T-helper 1 cell (primary cell): Measurements from ENCODE around the gene SLC35F3.

Source experiments
- DNase-seq, 5 donors: peaks; one replicate each; pipeline ENCODE4 v3.0.0-alpha.2; 2012 to 2020

The SLC35F3 gene

GRCh38 chr1:233912909-233913308 lies 8.4 kb downstream of the SLC35F3 start:
- no peak for DNase-seq

DNA sequence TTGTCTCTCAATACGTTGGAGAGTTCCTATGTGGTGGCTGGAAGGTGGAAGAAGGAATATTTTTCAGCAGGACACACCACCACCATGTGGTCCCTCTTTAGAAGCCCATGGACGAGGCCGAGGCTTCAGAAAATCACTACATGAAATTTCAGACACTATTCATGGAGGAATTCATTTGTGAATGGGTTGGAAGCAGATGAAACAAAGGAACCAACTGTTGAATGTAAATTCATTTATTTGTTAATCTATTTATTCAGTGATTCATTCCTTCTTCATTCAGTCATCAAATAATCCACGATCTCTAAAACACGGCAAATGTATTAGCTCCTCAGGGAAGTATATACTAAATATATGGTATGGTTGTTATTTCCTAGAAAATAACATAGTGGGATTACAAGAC lies 12.2 kb downstream of the SLC35F3 start:
- DNase-seq: no peak

DNA sequence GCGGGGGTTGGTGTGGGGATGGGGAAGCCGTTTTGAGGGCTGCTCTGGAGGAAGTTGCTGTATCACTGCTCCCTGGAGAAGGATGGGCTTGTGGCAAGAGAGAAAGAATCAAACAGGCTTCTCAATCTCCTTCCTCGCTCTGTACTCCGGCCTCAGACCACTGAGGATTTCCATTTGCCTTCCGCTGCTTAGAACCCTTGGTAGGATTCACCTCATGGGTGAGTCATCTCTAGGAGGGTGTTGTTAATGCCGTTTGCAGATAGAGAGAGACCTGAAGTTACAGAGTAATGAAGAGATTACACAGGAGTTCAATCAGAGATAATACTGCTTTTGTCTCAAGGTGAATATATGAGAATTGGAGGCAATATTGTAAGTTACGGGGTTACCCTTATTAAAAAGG lies 15.3 kb downstream of the SLC35F3 start:
- no peak for DNase-seq

DNA sequence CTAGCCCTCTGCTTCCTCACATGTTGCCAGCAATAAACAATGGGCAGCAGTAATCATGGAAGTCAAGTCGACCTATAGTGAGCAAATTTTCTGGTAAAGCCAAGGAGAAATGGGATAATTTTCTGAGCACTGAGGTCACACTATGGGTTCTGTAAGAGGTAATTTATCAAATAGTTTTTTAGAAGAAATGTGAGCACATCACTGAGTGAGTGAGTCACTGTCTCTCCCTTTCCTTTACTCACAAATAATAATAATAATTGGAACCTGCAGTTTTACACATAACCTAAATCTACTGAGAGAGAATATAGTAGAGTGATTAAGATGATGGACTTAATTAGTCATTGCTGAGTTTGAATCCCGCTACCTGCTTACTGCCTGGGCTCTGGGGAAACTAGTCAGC lies 23.6 kb downstream of the SLC35F3 start:
- no peak for DNase-seq

DNA sequence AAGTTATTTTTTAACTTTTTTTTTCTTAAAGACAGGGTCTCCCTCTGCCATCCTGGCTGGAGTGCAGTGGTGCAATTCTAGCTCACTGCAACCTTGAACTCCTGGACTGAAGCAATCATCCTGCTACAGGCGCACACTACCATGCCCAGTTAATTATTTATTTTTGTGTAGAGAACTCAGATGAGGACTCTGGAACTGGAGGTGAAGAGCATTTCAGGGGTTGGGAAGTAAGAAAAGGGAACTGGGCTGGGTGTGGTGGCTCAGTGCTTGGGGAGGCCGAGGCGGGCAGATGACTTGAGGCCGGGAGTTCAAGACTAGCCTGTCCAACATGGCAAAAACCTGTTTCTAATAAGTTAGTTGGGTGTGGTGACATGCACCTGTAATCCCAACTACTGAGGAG lies 28.9 kb downstream of the SLC35F3 start:
- no peak for DNase-seq

- DNase-seq: no peak
These were observed 30.9 kb downstream of the SLC35F3 start for GRCh38 chr1:233935297-233935868.

DNA sequence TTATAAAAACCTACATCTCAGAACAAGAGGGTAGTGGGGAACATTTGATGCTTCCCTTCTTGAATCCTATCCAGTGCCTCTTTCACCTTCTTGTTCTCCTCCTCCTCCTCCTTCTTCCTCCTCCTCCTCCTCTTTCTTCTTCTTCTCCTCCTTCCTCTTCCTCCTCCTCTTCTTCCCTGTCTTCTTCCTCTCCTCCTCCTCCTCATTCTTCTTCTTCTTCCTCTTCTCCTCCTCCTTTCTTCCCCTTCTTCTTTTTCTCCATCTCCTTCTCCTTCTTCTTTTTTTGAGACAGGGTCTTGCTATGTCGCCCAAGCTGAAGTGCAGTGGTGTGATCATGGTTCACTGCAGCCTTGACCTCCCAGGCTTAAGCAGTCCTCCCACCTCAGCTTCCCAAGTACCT lies 31.9 kb downstream of the SLC35F3 start:
- DNase-seq: no peak

GRCh38 chr1:233936842-233937241 lies 32.4 kb downstream of the SLC35F3 start:
- DNase-seq: no peak

DNA sequence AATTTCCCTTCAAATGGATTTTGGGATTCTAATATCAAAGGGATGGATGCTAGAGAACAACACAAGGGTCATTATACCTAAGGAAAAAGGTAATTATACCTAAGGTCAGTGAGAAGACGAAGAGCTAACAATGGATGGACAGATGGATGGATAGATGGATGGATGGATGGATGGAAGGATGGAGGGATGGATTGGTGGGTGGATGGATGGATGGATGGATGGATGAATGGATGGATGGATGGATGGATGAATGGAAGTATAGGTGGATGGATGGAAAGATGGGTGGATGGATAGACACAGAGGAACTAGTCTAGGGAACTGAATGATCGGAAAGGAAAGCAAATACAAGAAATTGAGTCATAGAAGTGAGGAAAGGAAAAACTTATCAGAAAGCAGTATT lies 34.0 kb downstream of the SLC35F3 start:
- no peak for DNase-seq

DNA sequence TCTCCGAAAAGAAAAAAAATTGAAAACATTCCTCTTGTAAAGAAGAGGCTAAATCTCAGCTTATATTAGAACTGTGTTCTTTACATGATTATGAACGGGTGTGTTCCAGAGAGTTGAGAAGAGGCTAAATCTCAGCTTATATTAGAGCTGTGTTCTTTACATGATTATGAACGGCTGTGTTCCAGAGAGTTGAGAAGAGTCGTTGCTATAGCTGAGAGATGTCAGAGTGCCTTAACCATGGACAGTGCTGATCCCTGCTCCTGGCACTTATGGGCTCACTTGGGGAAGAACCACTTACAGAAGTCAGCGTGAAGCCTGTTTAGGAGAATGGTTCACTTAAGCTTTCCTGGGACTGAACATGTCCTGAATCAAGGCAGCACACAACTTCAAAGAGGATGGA lies 35.0 kb downstream of the SLC35F3 start:
- no peak for DNase-seq

DNA sequence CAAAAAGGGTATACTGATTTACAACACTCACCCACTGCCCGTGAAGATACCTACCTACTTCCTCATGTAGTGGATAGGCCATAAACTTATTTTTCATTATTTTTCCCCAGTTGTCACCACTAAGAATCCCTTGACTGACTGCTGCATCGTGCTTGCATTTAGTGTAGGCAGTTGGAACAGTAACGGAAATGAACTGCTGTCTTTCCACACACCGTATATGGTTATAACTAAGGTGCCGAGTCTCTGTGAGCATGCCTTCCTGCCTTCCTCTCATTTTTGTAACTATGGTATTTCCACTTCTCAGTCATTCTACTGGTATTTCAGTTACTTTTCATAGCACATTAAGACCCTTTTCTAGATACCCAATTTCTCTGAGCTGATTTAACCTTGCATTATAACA lies 36.4 kb downstream of the SLC35F3 start:
- no peak for DNase-seq

DNA sequence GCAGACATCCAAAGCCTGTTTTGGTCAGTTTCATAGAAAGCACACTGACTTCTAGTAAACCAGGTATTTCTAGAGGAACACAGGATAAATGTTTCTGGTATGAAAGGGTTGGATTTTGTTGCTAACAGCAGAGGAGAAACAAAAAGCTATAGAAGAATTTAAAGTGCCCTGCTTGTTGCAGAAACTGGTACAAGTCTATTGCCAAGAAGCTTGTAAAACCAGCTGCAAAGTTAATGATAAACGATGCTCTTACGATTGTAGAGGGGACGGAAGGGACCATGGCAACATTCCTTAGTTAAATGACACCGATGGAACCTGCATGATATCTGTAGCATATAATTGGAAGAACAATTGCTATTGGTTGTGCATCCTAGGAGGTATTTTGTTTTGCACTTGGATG lies 40.1 kb downstream of the SLC35F3 start:
- DNase-seq: no peak

DNA sequence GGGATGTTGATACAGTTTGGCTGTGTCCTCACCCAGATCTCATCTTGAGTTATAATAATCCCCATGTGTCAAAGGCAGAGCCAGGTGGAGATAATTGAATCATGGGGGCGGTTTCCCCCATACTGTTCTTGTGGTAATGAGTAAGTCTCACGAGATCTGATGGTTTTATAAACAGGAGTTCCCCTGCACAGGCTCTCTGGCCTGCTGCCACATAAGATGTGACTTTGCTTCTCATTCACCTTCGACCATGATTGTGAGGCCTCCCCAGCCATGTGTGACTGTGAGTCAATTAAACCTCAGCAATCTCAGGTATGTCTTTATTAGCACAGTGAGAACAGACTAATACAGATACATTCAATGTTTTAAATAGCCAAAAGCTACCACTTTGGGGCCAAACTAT lies 41.1 kb downstream of the SLC35F3 start:
- no peak for DNase-seq

GRCh38 chr1:233945979-233946378 lies 41.5 kb downstream of the SLC35F3 start:
- DNase-seq: no peak

DNA sequence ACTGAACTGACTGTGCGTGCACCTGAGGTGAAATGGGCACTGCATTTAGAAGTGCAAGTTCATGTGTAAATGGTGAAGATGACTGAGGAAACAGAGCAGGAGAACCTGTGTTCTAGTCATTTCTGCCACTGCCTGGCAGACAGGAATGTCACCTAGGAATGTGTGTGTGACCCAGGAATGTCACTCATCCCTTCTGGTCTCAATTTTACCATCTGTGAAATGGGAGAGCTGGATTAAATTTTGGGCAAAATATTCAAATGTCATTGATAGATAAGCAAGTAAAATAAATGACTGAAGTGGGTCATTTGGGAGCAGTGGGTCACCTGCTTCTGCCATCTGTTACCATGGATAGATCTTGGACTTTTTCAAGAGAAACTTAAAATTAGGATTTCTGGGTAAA lies 42.2 kb downstream of the SLC35F3 start:
- no peak for DNase-seq

GRCh38 chr1:233951804-233952203 lies 47.3 kb downstream of the SLC35F3 start:
- no peak for DNase-seq

DNA sequence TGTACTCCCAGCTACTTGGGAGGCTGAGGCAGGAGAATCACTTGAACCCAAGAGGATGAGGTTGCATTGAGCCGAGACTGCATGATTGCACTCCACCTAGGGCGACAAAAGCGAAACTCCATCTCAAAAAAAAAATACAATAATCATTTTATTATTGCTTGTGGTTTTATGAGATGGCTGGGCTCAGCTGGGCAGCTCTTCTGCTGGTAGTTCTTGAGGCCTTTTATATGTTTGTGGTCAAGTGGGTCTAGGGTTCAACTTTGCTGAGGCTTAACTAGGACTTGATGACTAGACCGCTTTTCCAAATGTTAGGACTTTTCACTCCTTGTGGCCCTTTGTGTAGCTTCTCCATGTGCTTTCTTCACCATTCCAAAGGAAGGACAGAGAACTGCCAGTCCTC lies 53.2 kb downstream of the SLC35F3 start:
- no peak for DNase-seq

- DNase-seq: no peak
These were observed 54.6 kb downstream of the SLC35F3 start for GRCh38 chr1:233959102-233959501.

GRCh38 chr1:233959971-233960370 lies 55.5 kb downstream of the SLC35F3 start:
- DNase-seq: no peak

DNA sequence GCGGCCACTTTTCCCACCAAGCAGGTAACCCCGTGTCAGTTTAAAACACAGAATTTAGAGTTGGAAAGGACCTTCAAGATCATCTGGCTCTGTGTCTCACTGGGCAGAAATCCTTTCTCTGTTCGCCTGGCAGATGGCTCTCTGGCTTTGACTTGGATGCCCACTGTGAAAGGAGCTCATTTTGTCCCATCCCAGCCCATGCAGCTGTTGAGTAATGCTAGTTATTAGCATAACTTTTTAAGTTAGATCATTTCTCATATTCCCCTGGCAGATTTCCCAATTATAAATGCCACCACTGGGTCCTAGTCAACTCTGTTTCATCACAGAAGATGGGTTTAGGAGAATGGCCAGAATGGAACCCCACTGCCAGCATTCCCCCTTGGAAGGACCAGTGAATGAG lies 55.9 kb downstream of the SLC35F3 start:
- DNase-seq: no peak

GRCh38 chr1:233962878-233963277 lies 58.4 kb downstream of the SLC35F3 start:
- DNase-seq: no peak

DNA sequence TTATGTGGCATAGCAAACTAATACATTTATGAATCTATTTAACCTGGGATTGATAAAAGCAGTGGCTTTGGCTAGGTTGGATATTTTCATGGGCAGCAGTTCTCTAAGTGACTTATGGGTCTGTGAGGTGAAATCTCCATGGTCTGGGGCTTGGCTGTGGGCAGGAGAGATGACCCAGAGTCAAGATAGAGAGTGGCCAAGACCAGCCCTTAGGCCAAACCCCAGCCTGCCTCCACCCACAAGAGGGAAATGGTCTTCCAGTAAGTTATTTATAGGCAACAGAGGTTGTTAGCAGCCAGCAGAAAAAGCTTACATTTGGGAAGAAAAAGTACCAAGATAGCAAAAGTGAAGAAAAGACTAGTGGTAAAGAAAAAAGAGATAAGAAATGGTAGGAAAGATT lies 61.4 kb downstream of the SLC35F3 start:
- no peak for DNase-seq

- DNase-seq: no peak
These were observed 67.3 kb downstream of the SLC35F3 start for GRCh38 chr1:233971753-233972152.

DNA sequence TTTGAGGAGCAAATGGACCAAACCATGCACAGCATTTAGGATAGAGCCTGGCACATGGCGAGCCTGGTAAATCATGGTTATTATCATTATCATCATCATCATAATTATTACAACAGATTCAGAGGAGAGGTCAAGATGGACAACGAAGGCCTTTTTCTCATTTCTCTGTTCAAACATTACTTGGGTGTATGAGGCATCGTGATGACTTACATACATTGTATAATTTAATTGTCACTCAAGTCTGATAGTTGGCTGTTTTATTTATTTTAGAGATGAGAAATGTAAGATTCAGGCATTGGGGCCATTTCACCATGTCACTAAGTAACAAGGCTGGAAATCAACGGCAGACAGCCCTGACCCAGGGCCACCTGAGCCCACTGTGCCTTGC lies 68.1 kb downstream of the SLC35F3 start:
- no peak for DNase-seq

GRCh38 chr1:233972951-233973635 lies 68.6 kb downstream of the SLC35F3 start:
- DNase-seq: no peak
